ENCODE data around the gene NFKB1. TPM values are rescaled to one million over a fixed set of nuclear protein-coding genes. Genes with fewer than 3 reads are reported as not detected.
"Not testable (repeated sequence)": the region's sequence is repeated elsewhere in the genome, so short reads cannot be mapped to it uniquely, and the experiment has no call there.

Gene NFKB1
- total RNA-seq, 2 donors from 2014 or later: 57.6 to 61.6 TPM

DNA sequence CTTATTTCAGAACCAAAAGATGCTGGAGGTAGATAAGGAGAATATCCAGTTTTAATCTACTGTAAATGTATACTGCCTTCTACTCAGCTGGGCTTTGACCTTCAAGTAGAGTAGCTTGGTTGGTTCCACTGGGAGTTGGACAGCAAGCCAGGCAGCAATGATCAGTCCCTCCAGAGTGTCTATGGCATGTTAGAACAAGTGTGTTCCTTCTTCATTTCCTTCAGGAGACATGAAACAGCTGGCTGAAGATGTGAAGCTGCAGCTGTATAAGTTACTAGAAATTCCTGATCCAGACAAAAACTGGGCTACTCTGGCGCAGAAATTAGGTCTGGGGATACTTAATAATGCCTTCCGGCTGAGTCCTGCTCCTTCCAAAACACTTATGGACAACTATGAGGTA, 111.1 kb downstream of the NFKB1 start:
- Histone ChIP-seq H3K4me1 (no peaks in the 10 kb centered on the region), H3K9ac (ENCODE audit: low read depth in 2 of 2, low read length in 2 of 2) (no peak overlapping the region), H3K27me3 (no peaks in the 10 kb centered on the region), H3K9me3 (no peaks in the 10 kb centered on the region), H3K36me3 (peaks cover 25% of the 10 kb centered on the region), H3K4me3 (no peak overlapping the region), H3K27ac (peak overlapping the region; percentile 5)
- intact Hi-C loops (cut with DNase I): no loop called here
- TF ChIP-seq, protein P1, sequence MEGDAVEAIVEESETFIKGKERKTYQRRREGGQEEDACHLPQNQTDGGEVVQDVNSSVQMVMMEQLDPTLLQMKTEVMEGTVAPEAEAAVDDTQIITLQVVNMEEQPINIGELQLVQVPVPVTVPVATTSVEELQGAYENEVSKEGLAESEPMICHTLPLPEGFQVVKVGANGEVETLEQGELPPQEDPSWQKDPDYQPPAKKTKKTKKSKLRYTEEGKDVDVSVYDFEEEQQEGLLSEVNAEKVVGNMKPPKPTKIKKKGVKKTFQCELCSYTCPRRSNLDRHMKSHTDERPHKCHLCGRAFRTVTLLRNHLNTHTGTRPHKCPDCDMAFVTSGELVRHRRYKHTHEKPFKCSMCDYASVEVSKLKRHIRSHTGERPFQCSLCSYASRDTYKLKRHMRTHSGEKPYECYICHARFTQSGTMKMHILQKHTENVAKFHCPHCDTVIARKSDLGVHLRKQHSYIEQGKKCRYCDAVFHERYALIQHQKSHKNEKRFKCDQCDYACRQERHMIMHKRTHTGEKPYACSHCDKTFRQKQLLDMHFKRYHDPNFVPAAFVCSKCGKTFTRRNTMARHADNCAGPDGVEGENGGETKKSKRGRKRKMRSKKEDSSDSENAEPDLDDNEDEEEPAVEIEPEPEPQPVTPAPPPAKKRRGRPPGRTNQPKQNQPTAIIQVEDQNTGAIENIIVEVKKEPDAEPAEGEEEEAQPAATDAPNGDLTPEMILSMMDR (IDR thresholded peaks at IDR 0.05): no peak
- no peak for DNase-seq

DNA sequence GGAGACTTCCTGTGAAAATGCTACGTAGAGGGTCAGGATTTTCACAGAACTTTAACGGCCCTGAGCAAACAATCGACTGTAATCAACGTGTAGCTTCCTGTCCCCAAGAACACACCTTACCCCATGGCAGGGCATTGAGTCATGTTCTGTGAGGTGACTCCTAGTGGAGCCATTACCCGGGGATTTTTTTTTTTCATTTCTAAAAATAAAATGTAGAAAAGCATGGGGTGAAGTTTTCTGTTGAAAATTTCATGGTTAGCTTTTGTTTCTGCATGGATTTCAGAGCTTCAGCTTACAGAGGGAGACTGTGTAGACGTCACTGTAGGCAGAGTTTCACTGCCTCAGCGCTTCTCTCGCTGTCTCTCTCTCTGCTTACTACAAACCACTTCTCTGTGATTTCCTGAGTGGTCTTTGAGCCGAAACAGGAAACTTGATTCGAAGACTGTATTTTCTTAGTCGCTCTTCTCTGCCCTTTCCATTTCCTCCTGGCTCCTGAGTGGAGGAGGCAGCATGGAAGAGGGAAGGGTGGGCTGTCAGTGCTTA, 111.7 kb downstream of the NFKB1 start:
- Histone ChIP-seq H3K9me3 (no peaks in the 10 kb centered on the region), H3K9ac (ENCODE audit: low read depth in 2 of 2, low read length in 2 of 2) (no peak overlapping the region), H3K4me1 (no peaks in the 10 kb centered on the region), H3K27ac (peak overlapping the region; percentile 5), H3K27me3 (no peaks in the 10 kb centered on the region), H3K4me3 (no peak overlapping the region), H3K36me3 (peaks cover 21% of the 10 kb centered on the region)
- no peak for DNase-seq
- TF ChIP-seq, protein P1 (IDR thresholded peaks at IDR 0.05): no peak
- intact Hi-C loops (cut with DNase I): no loop called here

DNA sequence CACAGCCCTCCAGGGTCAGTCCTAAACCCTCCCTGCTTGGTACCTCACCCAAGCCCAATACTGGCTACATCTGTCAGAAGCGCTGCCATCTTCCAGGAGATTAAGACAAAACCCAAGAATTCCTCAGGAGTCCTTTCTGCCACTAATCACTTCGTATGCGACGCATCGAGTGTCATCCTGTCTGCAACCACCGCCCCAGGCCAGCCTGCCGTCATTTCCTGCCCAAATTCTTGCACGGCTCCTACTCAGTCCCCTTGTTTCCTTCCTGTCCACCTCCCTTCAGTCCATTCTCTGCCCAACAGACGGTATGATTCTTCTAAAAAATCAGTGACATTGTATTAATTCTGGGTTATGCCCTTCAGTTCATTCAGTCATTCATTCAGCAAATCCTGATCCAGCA, 113.6 kb downstream of the NFKB1 start:
- intact Hi-C loops (cut with DNase I): no loop called here
- Histone ChIP-seq H3K27ac (no peak overlapping the region), H3K9me3 (no peaks in the 10 kb centered on the region), H3K9ac (ENCODE audit: low read depth in 2 of 2, low read length in 2 of 2) (no peak overlapping the region), H3K36me3 (peaks cover 17% of the 10 kb centered on the region), H3K27me3 (no peaks in the 10 kb centered on the region), H3K4me3 (no peak overlapping the region), H3K4me1 (no peaks in the 10 kb centered on the region)
- no peak for DNase-seq
- TF ChIP-seq, protein P1 (IDR thresholded peaks at IDR 0.05): no peak

DNA sequence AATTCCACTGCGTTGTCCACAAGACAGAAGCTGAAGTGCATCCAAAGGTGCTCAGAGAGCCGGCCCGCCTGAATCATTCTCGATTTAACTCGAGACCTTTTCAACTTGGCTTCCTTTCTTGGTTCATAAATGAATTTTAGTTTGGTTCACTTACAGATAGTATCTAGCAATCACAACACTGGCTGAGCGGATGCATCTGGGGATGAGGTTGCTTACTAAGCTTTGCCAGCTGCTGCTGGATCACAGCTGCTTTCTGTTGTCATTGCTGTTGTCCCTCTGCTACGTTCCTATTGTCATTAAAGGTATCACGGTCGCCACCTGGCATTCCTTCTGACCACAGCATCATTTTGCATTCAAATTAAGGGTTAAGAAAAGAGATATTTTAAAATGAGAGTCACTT, 115.5 kb downstream of the NFKB1 start:
- intact Hi-C loops (cut with DNase I): no loop called here
- Histone ChIP-seq H3K27ac (no peak overlapping the region), H3K9ac (ENCODE audit: low read depth in 2 of 2, low read length in 2 of 2) (no peak overlapping the region), H3K36me3 (peaks cover 14% of the 10 kb centered on the region), H3K4me1 (no peaks in the 10 kb centered on the region), H3K27me3 (no peaks in the 10 kb centered on the region), H3K4me3 (no peak overlapping the region), H3K9me3 (no peaks in the 10 kb centered on the region)
- TF ChIP-seq, protein P1 (IDR thresholded peaks at IDR 0.05): no peak
- DNase-seq: no peak

DNA sequence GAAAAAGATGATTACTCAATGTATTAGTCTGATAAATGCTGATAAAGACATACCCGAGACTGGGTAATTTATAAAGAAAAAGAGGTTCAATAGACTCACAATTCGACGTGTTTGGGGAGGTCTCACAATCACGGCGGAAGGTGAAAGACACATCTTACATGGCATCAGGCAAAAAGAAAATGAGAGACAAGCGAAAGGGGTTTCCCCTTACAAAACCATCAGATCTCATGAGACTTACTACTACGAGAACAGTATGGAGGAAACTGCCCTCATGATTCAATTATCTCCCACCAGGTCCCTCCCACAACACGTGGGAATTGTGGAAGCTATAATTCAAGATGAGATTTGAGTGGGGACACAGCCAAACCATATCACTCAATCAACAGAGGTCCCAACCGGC, 117.9 kb downstream of the NFKB1 start:
- intact Hi-C loops (cut with DNase I); H3K9ac ChIP-seq (ENCODE audit: low read depth in 2 of 2, low read length in 2 of 2); H3K4me3 ChIP-seq; H3K36me3 ChIP-seq; DNase-seq; H3K27me3 ChIP-seq; H3K9me3 ChIP-seq; H3K27ac ChIP-seq; H3K4me1 ChIP-seq: not testable (repeated sequence)

DNA sequence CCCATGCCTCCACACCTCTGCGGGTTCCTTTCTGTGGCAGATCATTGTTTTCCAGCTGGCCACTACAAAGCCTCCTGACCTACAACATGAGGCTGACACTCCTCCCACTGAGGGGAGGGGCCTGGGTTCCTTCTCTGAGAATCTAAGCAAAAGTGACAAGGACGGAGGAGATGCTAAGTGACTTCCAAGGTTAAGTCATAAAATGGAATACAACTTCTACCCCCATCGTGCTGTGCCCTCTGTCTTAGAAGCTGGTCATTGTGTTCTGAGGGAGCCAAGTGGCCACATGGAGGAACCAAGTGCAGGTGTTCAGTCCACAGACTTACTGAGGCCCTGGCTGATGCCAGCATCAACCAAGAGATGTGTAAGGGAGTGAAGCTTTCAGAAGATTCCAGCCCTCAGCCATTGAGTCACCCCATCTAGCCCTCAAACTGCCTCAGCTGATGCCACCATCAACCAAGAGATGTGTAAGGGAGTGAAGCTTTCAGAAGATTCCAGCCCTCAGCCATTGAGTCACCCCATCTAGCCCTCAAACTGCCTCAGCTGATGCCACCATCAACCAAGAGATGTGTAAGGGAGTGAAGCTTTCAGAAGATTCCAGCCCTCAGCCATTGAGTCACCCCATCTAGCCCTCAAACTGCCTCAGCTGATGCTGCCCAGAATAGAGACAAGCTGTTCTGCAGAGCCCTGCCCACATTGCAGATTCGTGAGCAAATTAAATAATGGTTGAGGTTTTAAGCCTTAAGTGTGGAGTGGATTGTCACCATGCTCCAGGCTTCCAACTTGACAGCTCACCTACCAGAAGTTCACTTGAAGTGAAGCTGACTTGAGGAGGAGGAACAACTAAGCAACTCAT, 118.8 kb downstream of the NFKB1 start:
- not testable (repeated sequence) for H3K36me3 ChIP-seq, H3K27me3 ChIP-seq, DNase-seq, H3K4me1 ChIP-seq, H3K4me3 ChIP-seq, H3K9me3 ChIP-seq
- Histone ChIP-seq H3K9ac (ENCODE audit: low read depth in 2 of 2, low read length in 2 of 2) (peak overlapping the region in 1 of 2 donors; percentile 38), H3K27ac (peak overlapping the region; percentile 69)
- intact Hi-C loops (cut with DNase I): loop anchor here (5.0 kb wide), 2 partner anchors 173 to 472 kb away; no protein-coding TSS in a partner anchor
